Neural crest cell (in vitro differentiated cells): ENCODE results near the gene NDUFV2. TPM values are rescaled to one million over a fixed set of nuclear protein-coding genes. Genes with fewer than 3 reads are reported as not detected.
"Not testable (repeated sequence)": the region's sequence is repeated elsewhere in the genome, so short reads cannot be mapped to it uniquely, and the experiment has no call there.

ENCODE experiments used
- DNase-seq: peaks from one replicate; pipeline ENCODE4 v3.0.0; 2021; ENCODE audit warnings: low read depth, mixed read lengths, low spot score
- H3K27ac Mint-ChIP-seq: one replicate; pipeline ENCODE4 v1.8.0; 2021; ENCODE audit warnings: mild to moderate bottlenecking, mixed read lengths; ENCODE audit not compliant: unreplicated experiment
- H3K27me3 Mint-ChIP-seq: 2 replicates; pipeline ENCODE4 v1.8.0; 2021; ENCODE audit warnings: low read depth, mild to moderate bottlenecking, mixed read lengths
- H3K36me3 Mint-ChIP-seq: 2 replicates; pipeline ENCODE4 v1.8.0; 2021; ENCODE audit warnings: low read depth, mild to moderate bottlenecking, mixed read lengths
- H3K4me1 Mint-ChIP-seq: 2 replicates; pipeline ENCODE4 v1.8.0; 2021; ENCODE audit warnings: mixed read lengths
- H3K4me3 Mint-ChIP-seq: one replicate; pipeline ENCODE4 v1.8.0; 2021; ENCODE audit warnings: mild to moderate bottlenecking, mixed read lengths
- H3K9me3 Mint-ChIP-seq: 2 replicates; pipeline ENCODE4 v1.8.0; 2021; ENCODE audit warnings: mixed read lengths
- CTCF ChIP-seq: fragments of 200-600 bp; sonication (generic); conservative IDR thresholded peaks from 2 replicates; pipeline ENCODE4 v1.5.0; 2021; ENCODE audit warnings: antibody characterized with exemption, mild to moderate bottlenecking
- total RNA-seq: library from RNA; stranded (reverse); gene quantifications from 2 replicates; pipeline ENCODE4 v1.2.1, GENCODE V29; 2021

Gene NDUFV2
- total RNA-seq, 1 donor from 2014 or later = 144 TPM

GRCh38 chr18:9090578-9090977 lies 11.9 kb upstream of the NDUFV2 start:
- H3K27ac Mint-ChIP-seq = no peak overlapping the region
- no peaks in the 10 kb centered on the region for H3K27me3 Mint-ChIP-seq
- no peak for DNase-seq
- no peaks in the 10 kb centered on the region for H3K36me3 Mint-ChIP-seq
- no peak overlapping the region for H3K4me3 Mint-ChIP-seq
- no peak for TF ChIP-seq CTCF
- H3K4me1 Mint-ChIP-seq = peaks cover 13% of the 10 kb centered on the region
- no peaks in the 10 kb centered on the region for H3K9me3 Mint-ChIP-seq

GRCh38 chr18:9091066-9091476 lies 11.4 kb upstream of the NDUFV2 start:
- Mint-ChIP-seq H3K27me3 (no peaks in the 10 kb centered on the region), H3K4me3 (no peak overlapping the region), H3K4me1 (peaks cover 17% of the 10 kb centered on the region), H3K27ac (no peak overlapping the region), H3K36me3 (no peaks in the 10 kb centered on the region), H3K9me3 (no peaks in the 10 kb centered on the region)
- no peak for TF ChIP-seq CTCF
- no peak for DNase-seq

GRCh38 chr18:9092665-9093064 lies 9.8 kb upstream of the NDUFV2 start:
- Mint-ChIP-seq H3K9me3 (no peaks in the 10 kb centered on the region), H3K27me3 (no peaks in the 10 kb centered on the region), H3K27ac (no peak overlapping the region), H3K4me1 (peaks cover 17% of the 10 kb centered on the region), H3K36me3 (no peaks in the 10 kb centered on the region), H3K4me3 (no peak overlapping the region)
- no peak for DNase-seq
- no peak for TF ChIP-seq CTCF

- peaks cover 17% of the 10 kb centered on the region for H3K4me1 Mint-ChIP-seq
- not testable (repeated sequence) for DNase-seq, H3K27me3 Mint-ChIP-seq, H3K9me3 Mint-ChIP-seq, H3K27ac Mint-ChIP-seq, H3K4me3 Mint-ChIP-seq, H3K36me3 Mint-ChIP-seq
Observed at GRCh38 chr18:9093109-9093508, 9.4 kb upstream of the NDUFV2 start.

- peaks cover 3% of the 10 kb centered on the region for H3K27me3 Mint-ChIP-seq
- peaks cover 17% of the 10 kb centered on the region for H3K4me1 Mint-ChIP-seq
- TF ChIP-seq CTCF = no peak
- DNase-seq = no peak
- no peak overlapping the region for H3K27ac Mint-ChIP-seq
- H3K36me3 Mint-ChIP-seq = no peaks in the 10 kb centered on the region
- H3K9me3 Mint-ChIP-seq = no peaks in the 10 kb centered on the region
- no peak overlapping the region for H3K4me3 Mint-ChIP-seq
Observed at GRCh38 chr18:9094307-9095226, 7.9 kb upstream of the NDUFV2 start.

- Mint-ChIP-seq H3K36me3 (no peaks in the 10 kb centered on the region), H3K27me3 (peaks cover 4% of the 10 kb centered on the region), H3K27ac (no peak overlapping the region), H3K4me1 (peaks cover 17% of the 10 kb centered on the region), H3K4me3 (no peak overlapping the region), H3K9me3 (no peaks in the 10 kb centered on the region)
- DNase-seq = no peak
- TF ChIP-seq CTCF = no peak
Observed at GRCh38 chr18:9095297-9096006, 7.0 kb upstream of the NDUFV2 start.
